NCI-H526 (cell line): ENCODE data around the gene SLC44A2.

Source experiments
- DNase-seq, 2 experiments: peaks; one replicate each; lab custom pipeline; 2025; lab: John Stamatoyannopoulos, UW

The SLC44A2 gene

GRCh38 chr19:10615429-10616023 lies 9.8 kb upstream of the SLC44A2 start:
- no peak for DNase-seq

- no peak for DNase-seq
Measured at GRCh38 chr19:10617409-10618121, 7.8 kb upstream of the SLC44A2 start.

GRCh38 chr19:10618846-10619245 lies 6.5 kb upstream of the SLC44A2 start:
- DNase-seq = no peak

GRCh38 chr19:10620786-10621185 lies 4.6 kb upstream of the SLC44A2 start:
- DNase-seq = no peak

GRCh38 chr19:10621966-10622365 lies 3.4 kb upstream of the SLC44A2 start:
- DNase-seq = no peak

GRCh38 chr19:10624585-10624984 lies 768 bp upstream of the SLC44A2 start:
- DNase-seq = peak in 1 of 2 experiments; percentile 3

GRCh38 chr19:10625762-10626138 lies 397 bp downstream of the SLC44A2 start:
- no peak for DNase-seq

- DNase-seq = no peak
Measured at GRCh38 chr19:10631874-10632273, 6.5 kb downstream of the SLC44A2 start.

- DNase-seq = no peak
Measured at GRCh38 chr19:10634430-10634829, 9.1 kb downstream of the SLC44A2 start.

- no peak for DNase-seq
Measured at GRCh38 chr19:10634963-10635362, 9.6 kb downstream of the SLC44A2 start.

- DNase-seq = no peak
Measured at GRCh38 chr19:10636304-10636972, 11.1 kb downstream of the SLC44A2 start.

GRCh38 chr19:10637894-10638293 lies 12.5 kb downstream of the SLC44A2 start:
- no peak for DNase-seq

- no peak for DNase-seq
Measured at GRCh38 chr19:10639836-10640235, 14.5 kb downstream of the SLC44A2 start.

GRCh38 chr19:10640361-10640760 lies 15.0 kb downstream of the SLC44A2 start:
- DNase-seq = no peak

- no peak for DNase-seq
Measured at GRCh38 chr19:10641248-10641647, 15.9 kb downstream of the SLC44A2 start.

- DNase-seq = no peak
Measured at GRCh38 chr19:10642473-10643171, 17.3 kb downstream of the SLC44A2 start.

- no peak for DNase-seq
Measured at GRCh38 chr19:10643172-10643967, 18.0 kb downstream of the SLC44A2 start.

GRCh38 chr19:10643968-10644259 lies 18.6 kb downstream of the SLC44A2 start:
- DNase-seq = no peak

- DNase-seq = peak; percentile 36 to 67
Measured at GRCh38 chr19:10644260-10645007, 19.1 kb downstream of the SLC44A2 start.

- DNase-seq = no peak
Measured at GRCh38 chr19:10646456-10647159, 21.3 kb downstream of the SLC44A2 start.

GRCh38 chr19:10648360-10648759 lies 23.0 kb downstream of the SLC44A2 start:
- DNase-seq = no peak
